HepG2 (cell line): ENCODE measurements around the gene ESF1. TPM values are rescaled to one million over a fixed set of nuclear protein-coding genes. Genes with fewer than 3 reads are reported as not detected.

ENCODE experiments used
- BCL6 ChIP-seq: IDR thresholded peaks from 2 replicates; pipeline ENCODE4 v1.6.1; 2016; ENCODE audit warnings: missing genetic modification reagents, missing compliant biosample characterization
- CBX2 ChIP-seq, 2 experiments: fragments of 200-600 bp in 1 of 2; sonication (generic); formaldehyde crosslinking in 1 of 2; IDR thresholded peaks; 2 replicates each; pipeline versions ENCODE4 v1.7.0 to v1.8.1; 2018 to 2022; ENCODE audit warnings: low read depth in 2 of 2, low read length in 1 of 2, mild to moderate bottlenecking in 1 of 2, missing genetic modification reagents in 1 of 2
- FOXK2 ChIP-seq: fragments of 450-650 bp; IDR thresholded peaks from 2 replicates; pipeline ENCODE4 v1.6.1; 2016
- GABPA ChIP-seq, 2 experiments: IDR thresholded peaks; 2 replicates each; pipeline ENCODE4 v1.6.1; 2011 to 2016; ENCODE audit warnings: low read depth in 2 of 2, low read length in 1 of 2, missing biosample characterization in 1 of 2, missing genetic modification characterization in 1 of 2
- ISL2 ChIP-seq: sonication (generic); formaldehyde crosslinking; IDR thresholded peaks from 2 replicates; pipeline ENCODE4 v1.5.0; 2020; ENCODE audit warnings: missing genetic modification reagents
- MAFG ChIP-seq: sonication (generic); formaldehyde crosslinking; IDR thresholded peaks from 2 replicates; pipeline ENCODE4 v1.5.1; 2020; ENCODE audit warnings: mild to moderate bottlenecking, missing genetic modification reagents
- MBNL3 ChIP-seq: fragments of 250-450 bp; sonication (Bioruptor Pico); conservative IDR thresholded peaks from 2 replicates; pipeline ENCODE4 v1.8.0; 2022; ENCODE audit warnings: mild to moderate bottlenecking, inconsistent platforms
- MXI1 ChIP-seq: IDR thresholded peaks from 3 replicates; pipeline ENCODE4 v1.6.1; 2012; ENCODE audit warnings: low read depth, low read length, inconsistent platforms, borderline replicate concordance
- RAD51 ChIP-seq: fragments of 450-650 bp; IDR thresholded peaks from 2 replicates; pipeline ENCODE4 v1.6.1; 2016; ENCODE audit warnings: borderline replicate concordance
- RFXAP ChIP-seq: sonication (generic); formaldehyde crosslinking; IDR thresholded peaks from 2 replicates; pipeline ENCODE4 v1.4.0; 2020; ENCODE audit warnings: missing genetic modification reagents, borderline replicate concordance
- SIN3B ChIP-seq: fragments of 150-350 bp; IDR thresholded peaks from 2 replicates; pipeline ENCODE4 v1.6.1; 2014; ENCODE audit warnings: low read length
- SPEN ChIP-seq: sonication (generic); formaldehyde crosslinking; IDR thresholded peaks from 2 replicates; pipeline ENCODE4 v1.5.1; 2020; ENCODE audit warnings: low read depth, mild to moderate bottlenecking, missing genetic modification reagents
- ZNF253 ChIP-seq: sonication (generic); formaldehyde crosslinking; IDR thresholded peaks from 2 replicates; pipeline ENCODE4 v1.8.0; 2022; ENCODE audit warnings: mild to moderate bottlenecking, missing genetic modification reagents, borderline replicate concordance
- ZNF260 ChIP-seq: sonication (generic); formaldehyde crosslinking; IDR thresholded peaks from 2 replicates; pipeline ENCODE4 v1.4.0; 2020; ENCODE audit warnings: missing genetic modification reagents, low read depth, mild to moderate bottlenecking, borderline replicate concordance
- ZNF263 ChIP-seq: sonication (generic); formaldehyde crosslinking; IDR thresholded peaks from 2 replicates; pipeline ENCODE4 v1.4.0; 2020; ENCODE audit warnings: missing genetic modification reagents
- ZNF282 ChIP-seq: fragments of 450-650 bp; IDR thresholded peaks from 2 replicates; pipeline ENCODE4 v1.6.1; 2018; ENCODE audit not compliant: partially characterized antibody
- ZNF383 ChIP-seq: sonication (generic); formaldehyde crosslinking; IDR thresholded peaks from 2 replicates; pipeline ENCODE4 v1.4.0; 2020; ENCODE audit warnings: missing genetic modification reagents, mild to moderate bottlenecking, borderline replicate concordance
- ZNF737 ChIP-seq: sonication (generic); formaldehyde crosslinking; IDR thresholded peaks from 2 replicates; pipeline ENCODE4 v1.5.0; 2020; ENCODE audit warnings: missing genetic modification reagents, mild to moderate bottlenecking, borderline replicate concordance
- ZNF746 ChIP-seq: sonication (generic); formaldehyde crosslinking; IDR thresholded peaks from 2 replicates; pipeline ENCODE4 v1.8.0; 2022; ENCODE audit warnings: mild to moderate bottlenecking, missing genetic modification reagents
- polyA plus RNA-seq, 8 experiments: library from polyadenylated mRNA; depleted of rRNA in 3 of 8; stranded (reverse) in 7 of 8; unstranded in 1 of 8; fragments of >200 nt; fragmentation: Illumina TruSeq in 4 of 8; extraction: Trizol in 4 of 8; gene quantifications; 2 replicates each; pipeline versions ENCODE4 v1.2.1 to v1.2.3, GENCODE V29; 2011 to 2016; ENCODE audit warnings: low read depth in 4 of 8, missing spikeins in 1 of 8, mixed read lengths in 1 of 8; ENCODE audit not compliant: insufficient read depth in 1 of 8
- total RNA-seq, 5 experiments: library from RNA; depleted of rRNA; stranded (reverse); fragments of >200 nt; fragmentation: Illumina TruSeq; extraction: Trizol; gene quantifications; 2 replicates each; pipeline ENCODE4 v1.2.3, GENCODE V29; 2016; ENCODE audit warnings: low read depth in 1 of 5
- TF ChIP-seq, protein P1 (sequence below): sonication (generic); formaldehyde crosslinking; IDR thresholded peaks from 2 replicates; pipeline ENCODE4 v1.8.0; 2022; ENCODE audit warnings: missing genetic modification reagents, mild to moderate bottlenecking, borderline replicate concordance
- TF ChIP-seq, protein P2 (sequence below): sonication (generic); formaldehyde crosslinking; IDR thresholded peaks from 2 replicates; pipeline ENCODE4 v1.5.0; 2020; ENCODE audit warnings: missing genetic modification reagents
- TF ChIP-seq, protein P3 (sequence below): sonication (generic); formaldehyde crosslinking; IDR thresholded peaks from 2 replicates; pipeline ENCODE4 v1.4.0; 2020; ENCODE audit warnings: low read depth, mild to moderate bottlenecking, missing genetic modification reagents
- TF ChIP-seq, protein P4 (sequence below): sonication (generic); formaldehyde crosslinking; IDR thresholded peaks from 2 replicates; pipeline ENCODE4; 2020; ENCODE audit warnings: missing genetic modification reagents, mild to moderate bottlenecking, borderline replicate concordance

ESF1 gene
- total and polyA plus RNA-seq, 2 of the 13 experiments (the other 11 are each of a cell fraction or from before 2014, with no cell fraction given) = 7.3 to 66.9 TPM

DNA sequence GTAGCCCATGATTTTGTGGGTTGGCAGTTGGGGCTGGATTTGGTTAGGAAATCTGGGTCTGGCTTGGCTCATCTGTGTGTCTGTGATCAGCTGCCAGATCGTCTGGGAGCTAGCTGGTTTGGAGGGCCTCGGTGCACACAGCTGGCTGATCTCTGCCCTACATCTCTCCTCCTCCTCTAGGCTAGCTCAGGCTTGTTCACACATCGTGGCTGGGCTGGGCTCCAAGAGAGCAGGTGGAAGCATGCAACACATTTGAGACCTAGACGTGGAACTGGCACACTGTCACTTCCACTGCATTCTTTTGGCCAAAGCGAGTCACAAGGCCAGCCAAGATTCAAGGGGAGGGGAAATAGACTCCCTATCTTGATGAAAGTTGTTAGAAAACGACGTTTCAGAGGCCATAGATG is 16.0 kb upstream of the ESF1 start (continued):
- no peak for TF ChIP-seq ZNF282
- TF ChIP-seq RAD51 = no peak
- TF ChIP-seq ZNF383 = no peak
- TF ChIP-seq ZNF263 = peak; percentile 57
- no peak for TF ChIP-seq MBNL3
- TF ChIP-seq, protein P1, sequence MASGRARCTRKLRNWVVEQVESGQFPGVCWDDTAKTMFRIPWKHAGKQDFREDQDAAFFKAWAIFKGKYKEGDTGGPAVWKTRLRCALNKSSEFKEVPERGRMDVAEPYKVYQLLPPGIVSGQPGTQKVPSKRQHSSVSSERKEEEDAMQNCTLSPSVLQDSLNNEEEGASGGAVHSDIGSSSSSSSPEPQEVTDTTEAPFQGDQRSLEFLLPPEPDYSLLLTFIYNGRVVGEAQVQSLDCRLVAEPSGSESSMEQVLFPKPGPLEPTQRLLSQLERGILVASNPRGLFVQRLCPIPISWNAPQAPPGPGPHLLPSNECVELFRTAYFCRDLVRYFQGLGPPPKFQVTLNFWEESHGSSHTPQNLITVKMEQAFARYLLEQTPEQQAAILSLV (CRISPR knock-in tag) = peak; percentile 47; the same call in 1 of the 2 replicates
- no peak for TF ChIP-seq MAFG
- TF ChIP-seq, protein P2, sequence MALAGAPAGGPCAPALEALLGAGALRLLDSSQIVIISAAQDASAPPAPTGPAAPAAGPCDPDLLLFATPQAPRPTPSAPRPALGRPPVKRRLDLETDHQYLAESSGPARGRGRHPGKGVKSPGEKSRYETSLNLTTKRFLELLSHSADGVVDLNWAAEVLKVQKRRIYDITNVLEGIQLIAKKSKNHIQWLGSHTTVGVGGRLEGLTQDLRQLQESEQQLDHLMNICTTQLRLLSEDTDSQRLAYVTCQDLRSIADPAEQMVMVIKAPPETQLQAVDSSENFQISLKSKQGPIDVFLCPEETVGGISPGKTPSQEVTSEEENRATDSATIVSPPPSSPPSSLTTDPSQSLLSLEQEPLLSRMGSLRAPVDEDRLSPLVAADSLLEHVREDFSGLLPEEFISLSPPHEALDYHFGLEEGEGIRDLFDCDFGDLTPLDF (CRISPR knock-in tag) = no peak
- no peak for TF ChIP-seq ISL2
- no peak for TF ChIP-seq SIN3B
- peak; percentile 19; the same call in 1 of the 2 replicates for TF ChIP-seq BCL6 (CRISPR knock-in tag)
- no peak for TF ChIP-seq ZNF260 (CRISPR knock-in tag)
- TF ChIP-seq SPEN = peak; percentile 79; the same call in 1 of the 2 replicates
- no peak for TF ChIP-seq FOXK2
- TF ChIP-seq GABPA (IDR thresholded peaks at IDR 0.05; ENCODE audit: low read depth, low read length) = no peak
- no peak for TF ChIP-seq GABPA (CRISPR knock-in tag; IDR thresholded peaks at IDR 0.05; ENCODE audit: low read depth)
- TF ChIP-seq ZNF746 (CRISPR knock-in tag) = no peak
- TF ChIP-seq ZNF737 (CRISPR knock-in tag) = no peak
- TF ChIP-seq, protein P3, sequence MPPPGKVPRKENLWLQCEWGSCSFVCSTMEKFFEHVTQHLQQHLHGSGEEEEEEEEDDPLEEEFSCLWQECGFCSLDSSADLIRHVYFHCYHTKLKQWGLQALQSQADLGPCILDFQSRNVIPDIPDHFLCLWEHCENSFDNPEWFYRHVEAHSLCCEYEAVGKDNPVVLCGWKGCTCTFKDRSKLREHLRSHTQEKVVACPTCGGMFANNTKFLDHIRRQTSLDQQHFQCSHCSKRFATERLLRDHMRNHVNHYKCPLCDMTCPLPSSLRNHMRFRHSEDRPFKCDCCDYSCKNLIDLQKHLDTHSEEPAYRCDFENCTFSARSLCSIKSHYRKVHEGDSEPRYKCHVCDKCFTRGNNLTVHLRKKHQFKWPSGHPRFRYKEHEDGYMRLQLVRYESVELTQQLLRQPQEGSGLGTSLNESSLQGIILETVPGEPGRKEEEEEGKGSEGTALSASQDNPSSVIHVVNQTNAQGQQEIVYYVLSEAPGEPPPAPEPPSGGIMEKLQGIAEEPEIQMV (CRISPR knock-in tag) = no peak
- peak; percentile 59; the same call in 1 of the 3 replicates for TF ChIP-seq MXI1
- TF ChIP-seq CBX2 (IDR thresholded peaks at IDR 0.05; ENCODE audit: low read depth, low read length) = no peak
- no peak for TF ChIP-seq CBX2 (CRISPR knock-in tag; IDR thresholded peaks at IDR 0.05; ENCODE audit: low read depth)
- TF ChIP-seq RFXAP (CRISPR knock-in tag) = no peak; the same call in 1 of the 2 replicates
- TF ChIP-seq, protein P4, sequence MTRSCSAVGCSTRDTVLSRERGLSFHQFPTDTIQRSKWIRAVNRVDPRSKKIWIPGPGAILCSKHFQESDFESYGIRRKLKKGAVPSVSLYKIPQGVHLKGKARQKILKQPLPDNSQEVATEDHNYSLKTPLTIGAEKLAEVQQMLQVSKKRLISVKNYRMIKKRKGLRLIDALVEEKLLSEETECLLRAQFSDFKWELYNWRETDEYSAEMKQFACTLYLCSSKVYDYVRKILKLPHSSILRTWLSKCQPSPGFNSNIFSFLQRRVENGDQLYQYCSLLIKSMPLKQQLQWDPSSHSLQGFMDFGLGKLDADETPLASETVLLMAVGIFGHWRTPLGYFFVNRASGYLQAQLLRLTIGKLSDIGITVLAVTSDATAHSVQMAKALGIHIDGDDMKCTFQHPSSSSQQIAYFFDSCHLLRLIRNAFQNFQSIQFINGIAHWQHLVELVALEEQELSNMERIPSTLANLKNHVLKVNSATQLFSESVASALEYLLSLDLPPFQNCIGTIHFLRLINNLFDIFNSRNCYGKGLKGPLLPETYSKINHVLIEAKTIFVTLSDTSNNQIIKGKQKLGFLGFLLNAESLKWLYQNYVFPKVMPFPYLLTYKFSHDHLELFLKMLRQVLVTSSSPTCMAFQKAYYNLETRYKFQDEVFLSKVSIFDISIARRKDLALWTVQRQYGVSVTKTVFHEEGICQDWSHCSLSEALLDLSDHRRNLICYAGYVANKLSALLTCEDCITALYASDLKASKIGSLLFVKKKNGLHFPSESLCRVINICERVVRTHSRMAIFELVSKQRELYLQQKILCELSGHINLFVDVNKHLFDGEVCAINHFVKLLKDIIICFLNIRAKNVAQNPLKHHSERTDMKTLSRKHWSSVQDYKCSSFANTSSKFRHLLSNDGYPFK = peak; percentile 34; the same call in 1 of the 2 replicates
- no peak for TF ChIP-seq ZNF253 (CRISPR knock-in tag)
